ENCODE results near the gene YLPM1.

GRCh38 chr14:74843653-74844052 is 80.5 kb downstream of the YLPM1 start:
- no peak for TF ChIP-seq CTCF (IDR thresholded peaks at IDR 0.05)
- TF ChIP-seq POLR2A (IDR thresholded peaks at IDR 0.05), result no peak

Measured in adrenal gland (tissue), 5 donors.